Breast epithelium (tissue), 4 donors: ENCODE results near the gene FSTL4. TPM values are rescaled to one million over a fixed set of nuclear protein-coding genes. Genes with fewer than 3 reads are reported as not detected.

Experiments used
- DNase-seq, 2 donors: peaks; one replicate each; pipeline ENCODE4 v3.0.0-alpha.2; 2019; ENCODE audit warnings: low spot score in 2 of 2
- H3K27ac ChIP-seq, 2 donors: fragments of 200-600 bp; sonication (generic) in 1 of 2; one replicate each; pipeline ENCODE4 v1.5.1; 2016 to 2019; ENCODE audit warnings: mild to moderate bottlenecking in 1 of 2
- H3K27me3 ChIP-seq, 2 donors: fragments of 200-600 bp; sonication (generic) in 1 of 2; one replicate each; pipeline versions ENCODE4 v1.5.1 to v1.6.0; 2017 to 2019; ENCODE audit warnings: control low read depth in 1 of 2, mild to moderate bottlenecking in 1 of 2
- H3K36me3 ChIP-seq: fragments of 200-600 bp; one replicate; pipeline ENCODE4 v1.5.1; 2019
- H3K4me1 ChIP-seq, 2 donors: fragments of 200-600 bp; sonication (generic); one replicate each; pipeline ENCODE4 v1.5.1; 2016 to 2019; ENCODE audit warnings: control low read depth in 1 of 2
- H3K4me3 ChIP-seq, 3 donors: fragments of 200-600 bp; sonication (generic); 1 replicate in 2 of 3; 2 replicates in 1 of 3; pipeline ENCODE4 v1.5.1; 2016 to 2019; ENCODE audit warnings: mild to moderate bottlenecking in 3 of 3, moderate library complexity in 2 of 3
- H3K9me3 ChIP-seq, 2 donors: fragments of 200-600 bp; sonication (generic) in 1 of 2; one replicate each; pipeline ENCODE4 v1.5.1; 2016 to 2019; ENCODE audit warnings: control low read depth in 1 of 2
- POLR2A ChIP-seq: fragments of 450-650 bp; IDR thresholded peaks from one replicate; pipeline ENCODE4 v1.6.1; 2016; ENCODE audit warnings: antibody characterized with exemption, mild to moderate bottlenecking, moderate library complexity
- POLR2AphosphoS5 ChIP-seq, 3 donors: sonication (generic); formaldehyde crosslinking; IDR thresholded peaks; one replicate each; pipeline ENCODE4 v1.6.1; 2017; ENCODE audit warnings: antibody characterized with exemption in 3 of 3
- intact Hi-C: fragments of 100-400 bp; cut with DNase I; formaldehyde crosslinking; loops from one replicate; pipeline ENCODE4 v1.15.1; 2023; ENCODE audit warnings: low total_unique reads
- total RNA-seq, 3 donors: library from RNA; depleted of rRNA; stranded (reverse); fragments of >200 nt; gene quantifications; one replicate each; pipeline ENCODE4 v1.1.0, GENCODE V29; 2016
- TF ChIP-seq, protein P1 (sequence below), 3 donors: fragments of 450-650 bp; IDR thresholded peaks; one replicate each; pipeline ENCODE4 v1.5.1; 2016 to 2017; ENCODE audit warnings: antibody characterized with exemption in 3 of 3, mild to moderate bottlenecking in 3 of 3, moderate library complexity in 3 of 3

FSTL4 gene
- total RNA-seq, 3 donors from 2014 or later, result 0.16 to 0.98 (median 0.88) TPM

GRCh38 chr5:133265720-133266526 is 346.4 kb downstream of the FSTL4 start:
- TF ChIP-seq, protein P1, sequence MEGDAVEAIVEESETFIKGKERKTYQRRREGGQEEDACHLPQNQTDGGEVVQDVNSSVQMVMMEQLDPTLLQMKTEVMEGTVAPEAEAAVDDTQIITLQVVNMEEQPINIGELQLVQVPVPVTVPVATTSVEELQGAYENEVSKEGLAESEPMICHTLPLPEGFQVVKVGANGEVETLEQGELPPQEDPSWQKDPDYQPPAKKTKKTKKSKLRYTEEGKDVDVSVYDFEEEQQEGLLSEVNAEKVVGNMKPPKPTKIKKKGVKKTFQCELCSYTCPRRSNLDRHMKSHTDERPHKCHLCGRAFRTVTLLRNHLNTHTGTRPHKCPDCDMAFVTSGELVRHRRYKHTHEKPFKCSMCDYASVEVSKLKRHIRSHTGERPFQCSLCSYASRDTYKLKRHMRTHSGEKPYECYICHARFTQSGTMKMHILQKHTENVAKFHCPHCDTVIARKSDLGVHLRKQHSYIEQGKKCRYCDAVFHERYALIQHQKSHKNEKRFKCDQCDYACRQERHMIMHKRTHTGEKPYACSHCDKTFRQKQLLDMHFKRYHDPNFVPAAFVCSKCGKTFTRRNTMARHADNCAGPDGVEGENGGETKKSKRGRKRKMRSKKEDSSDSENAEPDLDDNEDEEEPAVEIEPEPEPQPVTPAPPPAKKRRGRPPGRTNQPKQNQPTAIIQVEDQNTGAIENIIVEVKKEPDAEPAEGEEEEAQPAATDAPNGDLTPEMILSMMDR (IDR thresholded peaks at IDR 0.05), result no peak
- TF ChIP-seq POLR2A (no peak), POLR2AphosphoS5 (IDR thresholded peaks at IDR 0.05) (no peak)
- intact Hi-C loops, result no loop called here
- H3K4me1 ChIP-seq, result no peaks in the 10 kb centered on the region
- no peak overlapping the region for H3K27ac ChIP-seq
- no peaks in the 10 kb centered on the region for H3K36me3 ChIP-seq
- H3K9me3 ChIP-seq, result no peaks in the 10 kb centered on the region
- H3K27me3 ChIP-seq, result no peaks in the 10 kb centered on the region
- no peak overlapping the region for H3K4me3 ChIP-seq
- DNase-seq, result no peak

- Histone ChIP-seq H3K4me3 (no peak overlapping the region), H3K36me3 (no peaks in the 10 kb centered on the region), H3K27me3 (no peaks in the 10 kb centered on the region), H3K4me1 (no peaks in the 10 kb centered on the region), H3K27ac (no peak overlapping the region), H3K9me3 (no peaks in the 10 kb centered on the region)
- DNase-seq, result no peak
- intact Hi-C loops, result no loop called here
- TF ChIP-seq, protein P1 (IDR thresholded peaks at IDR 0.05), result no peak
- TF ChIP-seq POLR2A (no peak), POLR2AphosphoS5 (IDR thresholded peaks at IDR 0.05) (no peak)
Observed at GRCh38 chr5:133265257-133265656, 347.1 kb downstream of the FSTL4 start.

GRCh38 chr5:133262690-133263089 is 349.7 kb downstream of the FSTL4 start:
- Histone ChIP-seq H3K4me1 (no peaks in the 10 kb centered on the region), H3K9me3 (no peaks in the 10 kb centered on the region), H3K27me3 (no peaks in the 10 kb centered on the region), H3K27ac (no peak overlapping the region), H3K36me3 (no peaks in the 10 kb centered on the region), H3K4me3 (no peak overlapping the region)
- no peak for DNase-seq
- no peak for TF ChIP-seq POLR2AphosphoS5 (IDR thresholded peaks at IDR 0.05)
- TF ChIP-seq POLR2A, result no peak
- TF ChIP-seq, protein P1 (IDR thresholded peaks at IDR 0.05), result no peak
- intact Hi-C loops, result no loop called here

- Histone ChIP-seq H3K4me3 (no peak overlapping the region), H3K36me3 (no peaks in the 10 kb centered on the region), H3K27me3 (no peaks in the 10 kb centered on the region), H3K4me1 (no peaks in the 10 kb centered on the region), H3K9me3 (no peaks in the 10 kb centered on the region), H3K27ac (no peak overlapping the region)
- no peak for TF ChIP-seq POLR2AphosphoS5 (IDR thresholded peaks at IDR 0.05)
- TF ChIP-seq, protein P1 (IDR thresholded peaks at IDR 0.05), result no peak
- no peak for TF ChIP-seq POLR2A
- DNase-seq, result no peak
- intact Hi-C loops, result no loop called here
Observed at GRCh38 chr5:133261993-133262392, 350.3 kb downstream of the FSTL4 start.

DNA sequence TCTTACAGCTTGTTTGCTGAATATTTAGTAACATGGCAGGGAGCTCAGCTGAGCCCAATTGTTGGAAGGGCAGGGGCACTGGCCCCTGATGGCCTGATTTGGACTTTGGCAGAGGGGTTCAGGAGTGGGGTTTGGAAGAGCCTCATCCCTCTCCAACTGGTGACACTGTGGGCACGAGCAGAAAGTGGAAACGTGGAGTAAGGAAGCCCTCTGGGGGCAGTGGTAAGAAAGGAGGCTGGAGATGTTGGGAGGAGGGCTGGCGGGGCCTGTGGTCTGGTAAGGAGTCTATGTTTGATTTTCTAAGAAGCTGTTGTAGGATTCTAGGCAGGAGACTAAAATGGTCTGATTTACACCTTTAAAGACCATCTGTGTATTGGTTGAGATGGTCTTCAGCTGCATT is 351.6 kb downstream of the FSTL4 start:
- DNase-seq, result no peak
- Histone ChIP-seq H3K27ac (no peak overlapping the region), H3K4me3 (no peak overlapping the region), H3K27me3 (no peaks in the 10 kb centered on the region), H3K4me1 (no peaks in the 10 kb centered on the region), H3K36me3 (no peaks in the 10 kb centered on the region), H3K9me3 (no peaks in the 10 kb centered on the region)
- intact Hi-C loops, result no loop called here
- TF ChIP-seq POLR2A (no peak), POLR2AphosphoS5 (IDR thresholded peaks at IDR 0.05) (no peak)
- TF ChIP-seq, protein P1 (IDR thresholded peaks at IDR 0.05), result no peak
